SK-N-SH (cell line): ENCODE results near the gene TTC21B.

Source experiments
- JUND ChIP-seq: IDR thresholded peaks from 2 replicates; pipeline ENCODE4 v1.4.0; 2012
- TF ChIP-seq, protein P1 (sequence below): fragments of 200-600 bp; sonication (generic); IDR thresholded peaks from 2 replicates; pipeline ENCODE4 v1.6.1; 2017; ENCODE audit warnings: antibody characterized with exemption, mild to moderate bottlenecking, moderate library complexity

DNA sequence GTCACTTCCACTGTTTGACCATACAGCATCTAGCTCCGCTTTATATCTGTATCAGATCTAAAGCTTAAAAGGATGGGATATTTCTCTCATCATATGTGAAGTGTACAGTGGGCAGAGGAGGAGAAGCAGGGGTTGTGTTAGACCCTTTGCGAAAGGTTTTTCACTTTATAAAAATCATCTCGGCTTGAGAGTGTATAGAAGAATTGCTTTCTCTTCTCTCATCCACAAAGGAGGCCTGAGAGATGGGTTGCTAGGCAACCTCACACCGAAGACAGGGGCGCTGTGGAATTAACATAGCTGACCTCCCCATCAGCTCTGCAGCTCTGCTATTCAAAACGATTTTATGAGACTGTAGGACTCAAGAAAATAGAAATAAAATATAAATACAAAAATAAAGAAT is 89.3 kb downstream of the TTC21B start:
- TF ChIP-seq JUND, result no peak
- TF ChIP-seq, protein P1, sequence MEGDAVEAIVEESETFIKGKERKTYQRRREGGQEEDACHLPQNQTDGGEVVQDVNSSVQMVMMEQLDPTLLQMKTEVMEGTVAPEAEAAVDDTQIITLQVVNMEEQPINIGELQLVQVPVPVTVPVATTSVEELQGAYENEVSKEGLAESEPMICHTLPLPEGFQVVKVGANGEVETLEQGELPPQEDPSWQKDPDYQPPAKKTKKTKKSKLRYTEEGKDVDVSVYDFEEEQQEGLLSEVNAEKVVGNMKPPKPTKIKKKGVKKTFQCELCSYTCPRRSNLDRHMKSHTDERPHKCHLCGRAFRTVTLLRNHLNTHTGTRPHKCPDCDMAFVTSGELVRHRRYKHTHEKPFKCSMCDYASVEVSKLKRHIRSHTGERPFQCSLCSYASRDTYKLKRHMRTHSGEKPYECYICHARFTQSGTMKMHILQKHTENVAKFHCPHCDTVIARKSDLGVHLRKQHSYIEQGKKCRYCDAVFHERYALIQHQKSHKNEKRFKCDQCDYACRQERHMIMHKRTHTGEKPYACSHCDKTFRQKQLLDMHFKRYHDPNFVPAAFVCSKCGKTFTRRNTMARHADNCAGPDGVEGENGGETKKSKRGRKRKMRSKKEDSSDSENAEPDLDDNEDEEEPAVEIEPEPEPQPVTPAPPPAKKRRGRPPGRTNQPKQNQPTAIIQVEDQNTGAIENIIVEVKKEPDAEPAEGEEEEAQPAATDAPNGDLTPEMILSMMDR, result no peak
